Left kidney (tissue), 2 donors: ENCODE measurements around the gene EIF2AK2. TPM values are rescaled to one million over a fixed set of nuclear protein-coding genes. Genes with fewer than 3 reads are reported as not detected.
A peak's percentile ranks its signal among the peaks of the same experiment; 100 is the strongest.

Source experiments
- DNase-seq: peaks from one replicate; pipeline ENCODE4 v3.0.0-alpha.2; 2013
- polyA plus RNA-seq: library from polyadenylated mRNA; unstranded; fragments of 120-200 nt; gene quantifications from one replicate; pipeline ENCODE4 v1.2.1, GENCODE V29; 2013; ENCODE audit not compliant: insufficient read length

The EIF2AK2 gene
- polyA plus RNA-seq, 1 donor = 41.5 TPM

- no peak for DNase-seq
Observed at GRCh38 chr2:37105150-37105549, 51.6 kb downstream of the EIF2AK2 start.

- DNase-seq = no peak
Observed at GRCh38 chr2:37104178-37104577, 52.6 kb downstream of the EIF2AK2 start.

- DNase-seq = no peak
Observed at GRCh38 chr2:37102588-37102987, 54.2 kb downstream of the EIF2AK2 start.

GRCh38 chr2:37100054-37100453 lies 56.7 kb downstream of the EIF2AK2 start:
- DNase-seq = no peak

- DNase-seq = no peak
Observed at GRCh38 chr2:37098416-37099118, 58.2 kb downstream of the EIF2AK2 start.

- no peak for DNase-seq
Observed at GRCh38 chr2:37096568-37096967, 60.2 kb downstream of the EIF2AK2 start.

- DNase-seq = no peak
Observed at GRCh38 chr2:37091873-37092272, 64.9 kb downstream of the EIF2AK2 start.

GRCh38 chr2:37090019-37090477 lies 66.7 kb downstream of the EIF2AK2 start:
- DNase-seq = no peak

GRCh38 chr2:37085731-37086147 lies 71.0 kb downstream of the EIF2AK2 start:
- DNase-seq = no peak

- no peak for DNase-seq
Observed at GRCh38 chr2:37084797-37085196, 72.0 kb downstream of the EIF2AK2 start.

GRCh38 chr2:37083873-37084794 lies 72.6 kb downstream of the EIF2AK2 start, which contains the start of the genes GPATCH11 and HEATR5B:
Gene GPATCH11 (plus strand): TSS chr2:37084518. CDS start chr2:37088382, 3,864 bp downstream.
Gene HEATR5B (minus strand): TSS chr2:37084372. CDS start chr2:37083414, 958 bp downstream.
- peak; percentile 96 for DNase-seq

GRCh38 chr2:37080689-37081088 lies 76.1 kb downstream of the EIF2AK2 start:
- DNase-seq = no peak

GRCh38 chr2:37080266-37080665 lies 76.5 kb downstream of the EIF2AK2 start:
- no peak for DNase-seq

GRCh38 chr2:37070931-37071330 lies 85.8 kb downstream of the EIF2AK2 start:
- DNase-seq = no peak

GRCh38 chr2:37068686-37069085 lies 88.1 kb downstream of the EIF2AK2 start:
- DNase-seq = no peak

- no peak for DNase-seq
Observed at GRCh38 chr2:37061776-37062175, 95.0 kb downstream of the EIF2AK2 start.

- DNase-seq = no peak
Observed at GRCh38 chr2:37061013-37061711, 95.6 kb downstream of the EIF2AK2 start.

- no peak for DNase-seq
Observed at GRCh38 chr2:37060446-37060845, 96.3 kb downstream of the EIF2AK2 start.

- DNase-seq = no peak
Observed at GRCh38 chr2:37059841-37060240, 96.9 kb downstream of the EIF2AK2 start.

GRCh38 chr2:37052600-37053332 lies 104.0 kb downstream of the EIF2AK2 start:
- no peak for DNase-seq
